ENCODE data around the gene BFAR. TPM values are rescaled to one million over a fixed set of nuclear protein-coding genes. Genes with fewer than 3 reads are reported as not detected.

Gene BFAR
- total and polyA plus RNA-seq, 2 donors from 2014 or later: 35.3 to 53.7 TPM

DNA sequence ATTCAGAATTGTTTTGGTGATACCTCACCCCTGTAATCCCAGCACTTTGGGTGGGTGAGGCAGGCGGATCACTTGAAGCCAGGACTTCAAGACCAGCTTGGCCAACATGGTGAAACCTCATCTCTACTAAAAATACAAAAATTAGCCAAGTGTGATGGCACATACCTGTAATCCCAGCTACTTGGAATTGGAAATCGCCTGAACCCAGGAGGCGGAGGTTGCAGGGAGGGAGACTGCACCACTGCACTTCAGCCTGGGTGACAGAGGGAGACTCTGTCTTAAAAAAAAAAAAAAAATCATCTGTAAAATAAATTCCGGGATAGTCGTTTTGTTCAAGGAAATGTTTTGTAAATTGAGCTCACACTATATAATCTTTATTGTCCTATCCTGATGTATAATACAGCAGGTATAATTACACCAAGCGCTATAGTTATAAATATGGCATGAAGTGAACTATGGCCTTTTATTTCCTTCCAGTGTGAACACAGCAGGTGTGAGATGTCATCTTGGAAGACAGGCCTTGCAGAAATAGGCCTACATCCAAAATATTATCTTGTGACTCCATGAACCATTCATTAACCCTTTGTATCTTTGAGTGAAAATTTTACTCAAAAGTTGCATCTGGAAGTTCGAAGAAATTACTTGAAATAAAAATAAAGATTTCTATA lies 35.9 kb downstream of the BFAR start:
- TF ChIP-seq, protein P1, sequence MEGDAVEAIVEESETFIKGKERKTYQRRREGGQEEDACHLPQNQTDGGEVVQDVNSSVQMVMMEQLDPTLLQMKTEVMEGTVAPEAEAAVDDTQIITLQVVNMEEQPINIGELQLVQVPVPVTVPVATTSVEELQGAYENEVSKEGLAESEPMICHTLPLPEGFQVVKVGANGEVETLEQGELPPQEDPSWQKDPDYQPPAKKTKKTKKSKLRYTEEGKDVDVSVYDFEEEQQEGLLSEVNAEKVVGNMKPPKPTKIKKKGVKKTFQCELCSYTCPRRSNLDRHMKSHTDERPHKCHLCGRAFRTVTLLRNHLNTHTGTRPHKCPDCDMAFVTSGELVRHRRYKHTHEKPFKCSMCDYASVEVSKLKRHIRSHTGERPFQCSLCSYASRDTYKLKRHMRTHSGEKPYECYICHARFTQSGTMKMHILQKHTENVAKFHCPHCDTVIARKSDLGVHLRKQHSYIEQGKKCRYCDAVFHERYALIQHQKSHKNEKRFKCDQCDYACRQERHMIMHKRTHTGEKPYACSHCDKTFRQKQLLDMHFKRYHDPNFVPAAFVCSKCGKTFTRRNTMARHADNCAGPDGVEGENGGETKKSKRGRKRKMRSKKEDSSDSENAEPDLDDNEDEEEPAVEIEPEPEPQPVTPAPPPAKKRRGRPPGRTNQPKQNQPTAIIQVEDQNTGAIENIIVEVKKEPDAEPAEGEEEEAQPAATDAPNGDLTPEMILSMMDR (IDR thresholded peaks at IDR 0.05; ENCODE audit: borderline replicate concordance, extremely low read depth, insufficient read depth): no peak
- no peak for FAIRE-seq
- Histone ChIP-seq H3K9ac (ENCODE audit: low read length in 3 of 3) (no peak overlapping the region), H3K36me3 (ENCODE audit: control insufficient read depth in 2 of 3, insufficient read depth in 3 of 3, low read length in 3 of 3) (peaks cover 2 to 36% (median 19%) of the 10 kb centered on the region in 3 donors), H3K9me3 (ENCODE audit: control insufficient read depth in 2 of 3, insufficient read depth in 1 of 3, low read length in 3 of 3) (no peaks in the 10 kb centered on the region), H3K27ac (ENCODE audit: low read depth in 2 of 2, low read length in 2 of 2) (no peak overlapping the region), H3K27me3 (ENCODE audit: control insufficient read depth, insufficient read depth, low read length) (no peaks in the 10 kb centered on the region), H3K4me3 (ENCODE audit: low read length in 3 of 3) (no peak overlapping the region), H3K4me1 (ENCODE audit: control insufficient read depth in 2 of 3, insufficient read depth in 2 of 3, low read depth in 1 of 3, low read length in 3 of 3) (no peaks in the 10 kb centered on the region)
- intact Hi-C loops (cut with DNase I): no loop called here
- DNase-seq: peak in 1 of 5 donors; percentile 14

DNA sequence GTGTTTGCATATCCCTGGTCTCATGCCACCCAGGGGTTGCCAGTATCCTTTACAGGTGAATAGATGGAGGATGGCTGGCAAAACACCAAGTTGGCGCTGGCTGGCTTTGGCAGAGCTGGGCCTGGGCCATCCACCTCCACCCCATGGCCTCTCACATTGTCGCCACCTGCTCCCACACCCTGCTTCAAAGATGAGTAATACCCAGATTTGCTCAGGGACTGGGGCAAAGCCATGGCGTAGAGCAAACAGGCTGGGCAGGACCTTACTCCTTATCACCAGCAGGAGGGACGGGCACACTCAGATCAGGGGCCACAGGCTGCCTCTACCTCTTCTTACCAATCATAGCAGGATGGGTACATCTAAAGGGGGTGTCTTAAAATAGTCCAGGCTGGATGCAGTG lies 37.0 kb downstream of the BFAR start:
- DNase-seq: peak in 1 of 5 donors; percentile 59

DNA sequence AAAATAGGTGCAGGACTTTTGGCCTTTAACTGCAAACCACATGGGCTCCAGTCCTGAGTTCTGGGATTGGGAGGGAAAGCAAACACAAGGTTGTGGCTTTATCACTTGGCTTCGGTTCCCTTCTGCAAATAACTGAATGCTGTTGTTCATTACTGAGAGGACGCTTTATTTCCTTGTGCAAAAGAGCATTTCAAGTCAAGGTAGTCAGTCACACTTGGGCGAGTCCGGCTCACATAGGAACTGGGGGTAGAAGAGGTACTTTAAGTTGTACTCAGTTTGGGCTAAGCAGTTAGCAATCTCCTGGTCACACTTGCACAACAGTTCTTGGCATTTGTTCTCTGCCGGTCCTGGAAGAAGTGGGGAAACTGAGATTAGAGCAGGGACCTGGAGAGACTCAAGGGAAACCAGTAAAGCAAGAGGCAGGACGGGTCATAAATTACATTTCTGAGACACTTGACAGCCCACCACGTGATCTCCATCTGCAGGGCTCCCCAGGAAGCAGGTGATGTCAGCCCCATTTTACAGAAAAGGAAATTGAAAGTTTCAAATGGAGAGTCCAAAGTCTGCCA lies 39.7 kb downstream of the BFAR start:
- peak in 3 of 5 donors; percentile 9 to 11 (median 10) for DNase-seq
- Histone ChIP-seq H3K4me3 (ENCODE audit: low read length in 3 of 3) (no peak overlapping the region), H3K27ac (ENCODE audit: low read depth in 2 of 2, low read length in 2 of 2) (no peak overlapping the region), H3K36me3 (ENCODE audit: control insufficient read depth in 2 of 3, insufficient read depth in 3 of 3, low read length in 3 of 3) (peaks cover 0 to 7% (median 3%) of the 10 kb centered on the region in 3 donors), H3K9me3 (ENCODE audit: control insufficient read depth in 2 of 3, insufficient read depth in 1 of 3, low read length in 3 of 3) (no peaks in the 10 kb centered on the region), H3K27me3 (ENCODE audit: control insufficient read depth, insufficient read depth, low read length) (no peaks in the 10 kb centered on the region), H3K4me1 (ENCODE audit: control insufficient read depth in 2 of 3, insufficient read depth in 2 of 3, low read depth in 1 of 3, low read length in 3 of 3) (no peaks in the 10 kb centered on the region), H3K9ac (ENCODE audit: low read length in 3 of 3) (no peak overlapping the region)
- intact Hi-C loops (cut with DNase I): no loop called here
- TF ChIP-seq, protein P1 (IDR thresholded peaks at IDR 0.05; ENCODE audit: borderline replicate concordance, extremely low read depth, insufficient read depth): no peak
- FAIRE-seq: no peak

More for the DNA sequence above, 37.0 kb downstream of the BFAR start:
- Histone ChIP-seq H3K27ac (ENCODE audit: low read depth in 2 of 2, low read length in 2 of 2) (no peak overlapping the region), H3K4me1 (ENCODE audit: control insufficient read depth in 2 of 3, insufficient read depth in 2 of 3, low read depth in 1 of 3, low read length in 3 of 3) (no peaks in the 10 kb centered on the region), H3K9ac (ENCODE audit: low read length in 3 of 3) (no peak overlapping the region), H3K4me3 (ENCODE audit: low read length in 3 of 3) (no peak overlapping the region), H3K27me3 (ENCODE audit: control insufficient read depth, insufficient read depth, low read length) (no peaks in the 10 kb centered on the region), H3K9me3 (ENCODE audit: control insufficient read depth in 2 of 3, insufficient read depth in 1 of 3, low read length in 3 of 3) (no peaks in the 10 kb centered on the region), H3K36me3 (ENCODE audit: control insufficient read depth in 2 of 3, insufficient read depth in 3 of 3, low read length in 3 of 3) (peaks cover under 1 to 25% (median 15%) of the 10 kb centered on the region in 3 donors)
- no peak for FAIRE-seq
- TF ChIP-seq, protein P1 (IDR thresholded peaks at IDR 0.05; ENCODE audit: borderline replicate concordance, extremely low read depth, insufficient read depth): no peak
- intact Hi-C loops (cut with DNase I): no loop called here
